H1 (cell line): ENCODE data around the gene CISD1. TPM values are rescaled to one million over a fixed set of nuclear protein-coding genes. Genes with fewer than 3 reads are reported as not detected.

Experiments
- CTCF ChIA-PET: fragments of 300-600 bp; sonication (Branson Sonifier 250); formaldehyde crosslinking; loops from one replicate; lab custom pipeline; 2021; ENCODE audit not compliant: partially characterized antibody; lab: Charles Lee
- POLR2A ChIA-PET: fragments of 300-600 bp; sonication (Branson Sonifier 250); formaldehyde crosslinking; loops from one replicate; lab custom pipeline; 2021; ENCODE audit warnings: inconsistent platforms; ENCODE audit not compliant: partially characterized antibody; lab: Charles Lee
- DNase-seq, 2 experiments: peaks; one replicate each; pipeline versions ENCODE4 v3.0.0 to v3.0.0-alpha.2; 2010 to 2022; ENCODE audit warnings: low spot score in 2 of 2, low read depth in 1 of 2, mixed read lengths in 1 of 2
- FAIRE-seq: peaks from 2 replicates; lab custom pipeline; 2011; peaks lifted over from hg19 to GRCh38; lab: Jason Lieb, UNC
- H2AFZ ChIP-seq: 2 replicates; pipeline ENCODE4 v1.8.1; 2012; ENCODE audit warnings: low read length, inconsistent platforms
- H2AK5ac ChIP-seq: 2 replicates; pipeline ENCODE4 v1.6.1; 2013; ENCODE audit warnings: low read depth, low read length
- H2BK120ac ChIP-seq: replicated peaks from 2 replicates; pipeline ENCODE3; 2013; ENCODE audit warnings: low read depth, low read length, inconsistent platforms
- H2BK12ac ChIP-seq: 2 replicates; pipeline ENCODE4 v1.6.1; 2013; ENCODE audit warnings: low read depth, low read length
- H2BK15ac ChIP-seq: 2 replicates; pipeline ENCODE4 v1.6.1; 2013; ENCODE audit warnings: low read length
- H2BK20ac ChIP-seq: 2 replicates; pipeline ENCODE4 v1.6.1; 2013; ENCODE audit warnings: low read length
- H2BK5ac ChIP-seq: 2 replicates; pipeline ENCODE4 v1.6.1; 2013; ENCODE audit warnings: low read depth, low read length
- H3K14ac ChIP-seq: 2 replicates; pipeline ENCODE4 v1.6.1; 2013; ENCODE audit warnings: inconsistent platforms; ENCODE audit not compliant: insufficient read length
- H3K18ac ChIP-seq: 2 replicates; pipeline ENCODE4 v1.6.1; 2013; ENCODE audit warnings: low read length; ENCODE audit errors: extremely low read depth
- H3K23ac ChIP-seq: 2 replicates; pipeline ENCODE4 v1.6.1; 2013; ENCODE audit warnings: inconsistent platforms; ENCODE audit not compliant: insufficient read length
- H3K23me2 ChIP-seq: 2 replicates; pipeline ENCODE4 v1.6.1; 2013; ENCODE audit warnings: low read depth, low read length
- H3K27ac ChIP-seq: 2 replicates; pipeline ENCODE4 v1.6.1; 2011; ENCODE audit warnings: low read depth, low read length, inconsistent platforms
- H3K27me3 ChIP-seq, 4 experiments: replicated peaks in 1 of 4; 1 replicate in 1 of 4; 2 replicates in 3 of 4; pipeline versions ENCODE4 v1.6.1 to v1.8.1; 2011 to 2013; ENCODE audit warnings: low read length in 3 of 4, mild to moderate bottlenecking in 3 of 4, inconsistent platforms in 2 of 4, mixed read lengths in 2 of 4, moderate library complexity in 1 of 4; ENCODE audit not compliant: control insufficient read depth in 3 of 4, insufficient read depth in 3 of 4; ENCODE audit errors: extremely low read depth in 1 of 4
- H3K36me3 ChIP-seq, 4 experiments: 2 replicates each; pipeline versions ENCODE4 v1.6.1 to v1.8.1; 2011 to 2013; ENCODE audit warnings: mild to moderate bottlenecking in 4 of 4, low read length in 3 of 4, moderate library complexity in 2 of 4, control low read depth in 1 of 4, inconsistent platforms in 1 of 4; ENCODE audit not compliant: insufficient read depth in 4 of 4, control insufficient read depth in 2 of 4
- H3K4ac ChIP-seq: replicated peaks from 2 replicates; pipeline ENCODE3; 2013; ENCODE audit warnings: low read length, low read depth, mixed read lengths, inconsistent platforms; ENCODE audit not compliant: insufficient read length
- H3K4me1 ChIP-seq, 4 experiments: replicated peaks in 1 of 4; 1 replicate in 1 of 4; 2 replicates in 3 of 4; pipeline versions ENCODE4 v1.6.1 to v1.8.1; 2011 to 2013; ENCODE audit warnings: low read length in 3 of 4, inconsistent platforms in 2 of 4, mixed read lengths in 1 of 4; ENCODE audit not compliant: insufficient read depth in 4 of 4, control insufficient read depth in 3 of 4
- H3K4me2 ChIP-seq, 2 experiments: 2 replicates each; pipeline versions ENCODE4 v1.6.1 to v1.8.1; 2011 to 2013; ENCODE audit warnings: low read depth in 2 of 2, low read length in 2 of 2, control low read depth in 1 of 2, inconsistent platforms in 1 of 2, mild to moderate bottlenecking in 1 of 2; ENCODE audit not compliant: insufficient read depth in 1 of 2
- H3K4me3 ChIP-seq, 4 experiments: fragments of 200-600, 300-600 bp in 1 of 4; sonication (generic), shearing (Covaris generic), sonication (Bioruptor Twin) in 1 of 4; 2 replicates each; pipeline versions ENCODE4 v1.5.1 to v1.8.1; 2011 to 2016; ENCODE audit warnings: low read length in 4 of 4, low read depth in 3 of 4, control low read depth in 2 of 4, inconsistent platforms in 2 of 4, mild to moderate bottlenecking in 2 of 4, mixed read lengths in 1 of 4, moderate library complexity in 1 of 4; ENCODE audit not compliant: insufficient read depth in 2 of 4; ENCODE audit errors: extremely low read depth in 1 of 4
- H3K56ac ChIP-seq: replicated peaks from 2 replicates; pipeline ENCODE3; 2013; ENCODE audit warnings: low read depth, mild to moderate bottlenecking, mixed read lengths, low read length, inconsistent platforms; ENCODE audit not compliant: insufficient read length
- H3K79me1 ChIP-seq: 2 replicates; pipeline ENCODE4 v1.6.1; 2013; ENCODE audit warnings: low read depth, low read length, control low read depth
- H3K79me2 ChIP-seq, 2 experiments: 2 replicates each; pipeline versions ENCODE4 v1.6.1 to v1.8.1; 2012 to 2013; ENCODE audit warnings: low read length in 2 of 2, mild to moderate bottlenecking in 2 of 2, inconsistent platforms in 1 of 2; ENCODE audit not compliant: insufficient read depth in 2 of 2, control insufficient read depth in 1 of 2
- H3K9ac ChIP-seq, 4 experiments: replicated peaks in 1 of 4; 1 replicate in 1 of 4; 2 replicates in 3 of 4; pipeline versions ENCODE4 v1.6.1 to v1.8.1; 2011 to 2013; ENCODE audit warnings: low read depth in 3 of 4, low read length in 3 of 4, control low read depth in 2 of 4, mild to moderate bottlenecking in 2 of 4, moderate library complexity in 2 of 4, inconsistent platforms in 1 of 4; ENCODE audit errors: extremely low read depth in 1 of 4
- H3K9me3 ChIP-seq, 2 experiments: 2 replicates each; pipeline versions ENCODE4 v1.6.1 to v1.8.1; 2012 to 2013; ENCODE audit warnings: mild to moderate bottlenecking in 2 of 2, moderate library complexity in 2 of 2, control low read depth in 1 of 2, inconsistent platforms in 1 of 2, low read depth in 1 of 2, low read length in 1 of 2, mixed read lengths in 1 of 2; ENCODE audit not compliant: insufficient read depth in 2 of 2
- H4K20me1 ChIP-seq, 2 experiments: replicated peaks in 1 of 2; 2 replicates each; pipeline versions ENCODE3 to v1.8.1; 2011 to 2013; ENCODE audit warnings: inconsistent platforms in 2 of 2, low read length in 2 of 2, mild to moderate bottlenecking in 1 of 2; ENCODE audit not compliant: insufficient read depth in 2 of 2, control insufficient read depth in 1 of 2
- H4K5ac ChIP-seq: 2 replicates; pipeline ENCODE4 v1.6.1; 2013; ENCODE audit warnings: low read length, low read depth, mixed read lengths, inconsistent platforms; ENCODE audit not compliant: insufficient read length
- H4K8ac ChIP-seq: 2 replicates; pipeline ENCODE4 v1.8.0; 2013; ENCODE audit warnings: mild to moderate bottlenecking, moderate library complexity, low read length, inconsistent platforms; ENCODE audit not compliant: insufficient read depth; ENCODE audit errors: extremely low read depth
- H4K91ac ChIP-seq: replicated peaks from 2 replicates; pipeline ENCODE3; 2013; ENCODE audit warnings: low read length, mixed read lengths, inconsistent platforms; ENCODE audit not compliant: insufficient read length
- BRCA1 ChIP-seq: IDR thresholded peaks from 2 replicates; pipeline ENCODE4 v1.6.1; 2012; ENCODE audit warnings: low read depth, low read length, improper control_type of control experiment
- KDM1A ChIP-seq: fragments of 200-600, 300-600 bp; sonication (generic); IDR thresholded peaks from 2 replicates; pipeline ENCODE4 v1.7.1; 2016; ENCODE audit warnings: mild to moderate bottlenecking, low read length, borderline replicate concordance
- SIX5 ChIP-seq: IDR thresholded peaks from 2 replicates; pipeline ENCODE4 v1.6.1; 2011; ENCODE audit warnings: mild to moderate bottlenecking, low read depth, low read length
- TAF7 ChIP-seq: optimal IDR thresholded peaks from 2 replicates; pipeline ENCODE3; 2011; ENCODE audit warnings: low read depth, mild to moderate bottlenecking, inconsistent platforms, low read length, moderate library complexity, borderline replicate concordance
- WGBS, 2 experiments: shearing (Covaris generic) in 1 of 2; methylation state at CpG; one replicate each; pipeline versions ENCODE4 v1.1.6 to v1.1.7; 2013 to 2015; ENCODE audit warnings: low lambda C conversion rate in 2 of 2, mixed read lengths in 2 of 2, inconsistent platforms in 1 of 2, low coverage in 1 of 2, missing lambda C conversion rate in 1 of 2; ENCODE audit not compliant: insufficient replicate concordance in 2 of 2, insufficient coverage in 1 of 2, insufficient read length in 1 of 2; ENCODE audit errors: extremely low coverage in 1 of 2, missing lambda C conversion rate in 1 of 2; 5-methylcytosine and 5-hydroxymethylcytosine counted together
- polyA plus RNA-seq, 7 experiments: library from polyadenylated mRNA; depleted of rRNA in 3 of 7; stranded (reverse) in 5 of 7; unstranded in 2 of 7; fragments of >200 nt in 5 of 7; fragments of 200-250 nt in 2 of 7; gene quantifications; 1 replicate in 5 of 7; 2 replicates in 1 of 7; 4 replicates in 1 of 7; pipeline versions ENCODE4 v1.2.1 to v1.2.3, GENCODE V29; 2011 to 2013; ENCODE audit warnings: missing spikeins in 2 of 7, mixed read lengths in 2 of 7
- total RNA-seq: library from RNA; stranded (reverse); fragmentation: NEBNext Ultra II Directional; extraction: Animal tissue kit (Norgen Biotek cat#: 25700); gene quantifications from 2 replicates; pipeline ENCODE4 v1.2.1, GENCODE V29; 2021

Gene CISD1
- total and polyA plus RNA-seq, 2 of the 8 experiments (the other 6 are each of a cell fraction or from before 2014, with no cell fraction given) = 22.6 to 43.2 TPM

DNA sequence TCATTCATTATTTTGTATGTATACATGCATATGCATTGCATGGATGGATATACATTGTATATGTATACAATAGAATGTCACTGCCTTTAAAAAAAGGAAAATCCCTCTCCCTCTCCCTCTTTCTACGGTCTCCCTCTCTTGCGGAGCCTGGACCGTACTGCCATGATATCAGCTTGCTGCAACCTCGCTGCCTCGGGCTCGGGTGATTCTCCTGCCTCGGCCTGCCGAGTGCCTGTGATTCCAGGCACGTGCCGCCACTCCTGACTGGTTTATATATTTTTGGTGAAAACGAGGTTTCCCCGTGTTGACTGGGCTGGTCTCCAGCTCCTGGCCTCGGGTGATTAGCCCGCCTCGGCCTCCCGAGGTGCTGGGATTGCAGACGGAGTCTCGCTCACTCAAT, 25.7 kb upstream of the CISD1 start:
- Histone ChIP-seq H3K23me2 (no peaks in the 10 kb centered on the region), H3K79me2 (peaks cover 0 to 8% of the 10 kb centered on the region in 2 experiments; a peak in 1 of 4 replicates), H3K9me3 (peaks cover 5 to 20% of the 10 kb centered on the region in 2 experiments; a peak in 1 of 4 replicates), H3K36me3 (no peaks in the 10 kb centered on the region; a peak in 1 of 8 replicates), H4K5ac (no peak overlapping the region), H3K56ac (no peak overlapping the region), H4K91ac (no peak overlapping the region), H3K23ac (no peak overlapping the region), H2AK5ac (no peak overlapping the region), H2BK5ac (no peak overlapping the region), H2BK120ac (no peak overlapping the region), H3K14ac (no peak overlapping the region), H2BK15ac (no peak overlapping the region), H4K20me1 (no peaks in the 10 kb centered on the region), H3K79me1 (no peaks in the 10 kb centered on the region), H2BK12ac (no peak overlapping the region), H3K4me1 (peaks cover 0 to 7% (median 4%) of the 10 kb centered on the region in 4 experiments; a peak in 2 of 7 replicates), H3K18ac (no peak overlapping the region), H3K4me2 (no peak overlapping the region), H3K27me3 (no peaks in the 10 kb centered on the region), H3K4ac (no peak overlapping the region), H2BK20ac (no peak overlapping the region), H3K9ac (no peak overlapping the region), H2AFZ (no peak overlapping the region), H3K4me3 (no peak overlapping the region), H4K8ac (no peak overlapping the region), H3K27ac (no peak overlapping the region)
- CTCF ChIA-PET = no interaction called here
- 97% methylated on average over 17 of the region's 18 CpGs; no CpG with 5 or more reads in 1 of the 2 experiments for WGBS, 2 experiments
- DNase-seq = no peak
- POLR2A ChIA-PET = no interaction called here
- no peak for FAIRE-seq
- TF ChIP-seq KDM1A (no peak), TAF7 (no peak), BRCA1 (no peak), SIX5 (no peak)
